GM18520 (cell line): Measurements from ENCODE around the gene GAL3ST1.

ENCODE experiments used
- ATAC-seq: cut with Tn5 transposase; IDR thresholded peaks from one replicate; pipeline ENCODE4 v1.9.1; 2021; ENCODE audit not compliant: unreplicated experiment

Gene GAL3ST1

GRCh38 chr22:30538280-30538679, 36.2 kb downstream of the GAL3ST1 start:
- no peak for ATAC-seq

- no peak for ATAC-seq
These were observed 37.3 kb downstream of the GAL3ST1 start for GRCh38 chr22:30537083-30537731.

GRCh38 chr22:30535182-30535581, 39.3 kb downstream of the GAL3ST1 start:
- peak; percentile 64 for ATAC-seq

GRCh38 chr22:30531651-30532608, 42.5 kb downstream of the GAL3ST1 start:
- ATAC-seq = no peak

- no peak for ATAC-seq
These were observed 47.8 kb downstream of the GAL3ST1 start for GRCh38 chr22:30526656-30527055.

- ATAC-seq = no peak
These were observed 50.6 kb downstream of the GAL3ST1 start for GRCh38 chr22:30523646-30524489.

GRCh38 chr22:30521368-30522156, 52.9 kb downstream of the GAL3ST1 start:
- no peak for ATAC-seq

GRCh38 chr22:30519842-30520425, 54.5 kb downstream of the GAL3ST1 start:
- no peak for ATAC-seq

- ATAC-seq = no peak
These were observed 57.7 kb downstream of the GAL3ST1 start for GRCh38 chr22:30516731-30517130.

- ATAC-seq = no peak
These were observed 58.2 kb downstream of the GAL3ST1 start for GRCh38 chr22:30516273-30516672.

GRCh38 chr22:30514252-30514651, 60.2 kb downstream of the GAL3ST1 start:
- ATAC-seq = no peak

- no peak for ATAC-seq
These were observed 61.0 kb downstream of the GAL3ST1 start for GRCh38 chr22:30513462-30513861.

GRCh38 chr22:30511911-30512310, 62.6 kb downstream of the GAL3ST1 start:
- no peak for ATAC-seq

GRCh38 chr22:30511109-30511508, 63.4 kb downstream of the GAL3ST1 start:
- no peak for ATAC-seq

- no peak for ATAC-seq
These were observed 66.2 kb downstream of the GAL3ST1 start for GRCh38 chr22:30508216-30508615.

GRCh38 chr22:30507670-30508069, 66.8 kb downstream of the GAL3ST1 start:
- no peak for ATAC-seq

GRCh38 chr22:30506507-30506968, 67.9 kb downstream of the GAL3ST1 start:
- no peak for ATAC-seq
